ENCODE data around the gene FOXD2.

The FOXD2 gene

DNA sequence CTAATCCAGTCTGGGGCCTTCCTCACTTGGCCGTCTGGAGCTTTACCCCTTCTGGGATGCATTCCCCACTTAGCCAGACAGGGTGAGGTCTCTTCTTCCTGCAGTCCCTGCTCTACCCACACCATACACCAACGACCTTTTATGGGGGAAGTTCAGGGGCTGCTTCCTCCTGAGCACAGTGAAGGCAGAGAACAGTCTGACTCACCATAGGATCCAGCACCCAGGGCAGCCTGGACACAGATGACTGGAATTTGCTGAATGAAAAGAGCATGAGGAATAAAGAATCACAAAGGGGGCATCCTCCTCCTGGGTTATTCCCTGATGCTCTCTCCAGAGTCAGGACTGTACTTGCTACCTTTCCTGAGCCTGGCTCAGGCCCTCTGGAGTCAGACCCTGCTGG, 26.4 kb upstream of the FOXD2 start:
- no peak for TF ChIP-seq EZH2 (IDR thresholded peaks at IDR 0.05; ENCODE audit: borderline replicate concordance, low read length)
- TF ChIP-seq CTCF (IDR thresholded peaks at IDR 0.05; ENCODE audit: low read length) = no peak
- Histone ChIP-seq H3K27ac (ENCODE audit: low read depth, low read length, poor library complexity, severe bottlenecking) (no peak overlapping the region), H3K9me3 (ENCODE audit: low read length) (no peaks in the 10 kb centered on the region), H3K27me3 (ENCODE audit: insufficient read depth, low read length) (no peaks in the 10 kb centered on the region), H4K20me1 (ENCODE audit: insufficient read depth, low read length) (no peaks in the 10 kb centered on the region), H3K9me2 (ENCODE audit: low read depth, low read length) (no peaks in the 10 kb centered on the region), H3K4me1 (ENCODE audit: insufficient read depth, low read length, severe bottlenecking) (no peaks in the 10 kb centered on the region), H3K4me3 (ENCODE audit: low read depth, low read length, poor library complexity, severe bottlenecking) (no peak overlapping the region), H3K36me3 (ENCODE audit: insufficient read depth, low read length) (no peaks in the 10 kb centered on the region), H3K79me2 (ENCODE audit: insufficient read depth, low read length) (no peaks in the 10 kb centered on the region), H3K4me2 (ENCODE audit: low read length) (no peak overlapping the region), H3K9ac (ENCODE audit: low read length) (no peak overlapping the region), H2AFZ (ENCODE audit: low read length) (no peak overlapping the region), H3F3A (ENCODE audit: insufficient read depth, low read length) (no peaks in the 10 kb centered on the region)

DNA sequence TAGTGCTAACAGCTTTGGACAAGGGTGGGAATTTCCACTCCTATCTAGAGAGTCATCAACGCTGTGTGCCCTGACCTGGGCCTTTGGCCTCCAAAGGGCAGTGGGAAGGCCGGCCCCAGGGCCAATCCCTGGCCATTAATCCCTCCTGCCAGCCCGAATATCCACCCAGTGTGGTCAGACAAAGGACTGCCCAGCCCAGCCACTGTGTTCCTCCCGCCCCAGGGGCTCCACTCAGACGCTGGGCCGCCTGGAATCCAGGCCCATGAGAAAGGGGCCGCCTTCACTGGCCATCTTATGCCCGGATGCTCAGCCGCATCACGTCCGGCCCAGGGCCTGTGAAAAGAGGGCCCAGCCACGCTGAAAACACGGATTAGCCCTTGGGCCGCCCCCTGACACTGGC, 25.4 kb upstream of the FOXD2 start:
- H3K9me2 ChIP-seq (ENCODE audit: low read depth, low read length) = no peaks in the 10 kb centered on the region
- H3K4me2 ChIP-seq (ENCODE audit: low read length) = no peak overlapping the region
- no peaks in the 10 kb centered on the region for H3K27me3 ChIP-seq (ENCODE audit: insufficient read depth, low read length)
- H3K9me3 ChIP-seq (ENCODE audit: low read length) = no peaks in the 10 kb centered on the region
- no peaks in the 10 kb centered on the region for H3K36me3 ChIP-seq (ENCODE audit: insufficient read depth, low read length)
- H3K4me1 ChIP-seq (ENCODE audit: insufficient read depth, low read length, severe bottlenecking) = no peaks in the 10 kb centered on the region
- H4K20me1 ChIP-seq (ENCODE audit: insufficient read depth, low read length) = no peaks in the 10 kb centered on the region
- H3K79me2 ChIP-seq (ENCODE audit: insufficient read depth, low read length) = no peaks in the 10 kb centered on the region
- H3K9ac ChIP-seq (ENCODE audit: low read length) = no peak overlapping the region
- no peaks in the 10 kb centered on the region for H3F3A ChIP-seq (ENCODE audit: insufficient read depth, low read length)
- no peak overlapping the region for H2AFZ ChIP-seq (ENCODE audit: low read length)
- no peak overlapping the region for H3K27ac ChIP-seq (ENCODE audit: low read depth, low read length, poor library complexity, severe bottlenecking)
- TF ChIP-seq EZH2 (IDR thresholded peaks at IDR 0.05; ENCODE audit: borderline replicate concordance, low read length) = no peak
- no peak for TF ChIP-seq CTCF (IDR thresholded peaks at IDR 0.05; ENCODE audit: low read length)
- H3K4me3 ChIP-seq (ENCODE audit: low read depth, low read length, poor library complexity, severe bottlenecking) = no peak overlapping the region

GRCh38 chr1:47415728-47416318, 22.0 kb upstream of the FOXD2 start, which contains the start of gene FOXE3:
Gene FOXE3 (plus strand): TSS chr1:47416285. CDS start chr1:47416316, 31 bp downstream.
- Histone ChIP-seq H3K9ac (ENCODE audit: low read length) (no peak within 1 kb of the TSS), H3K4me3 (ENCODE audit: low read depth, low read length, poor library complexity, severe bottlenecking) (no peak within 1 kb of the TSS), H3K4me2 (ENCODE audit: low read length) (no peak within 1 kb of the TSS), H3K9me2 (ENCODE audit: low read depth, low read length) (no peaks in the 10 kb centered on the region), H3K36me3 (ENCODE audit: insufficient read depth, low read length) (no peaks in the 10 kb centered on the region), H3K9me3 (ENCODE audit: low read length) (no peaks in the 10 kb centered on the region), H2AFZ (ENCODE audit: low read length) (no peak within 1 kb of the TSS), H3K27ac (ENCODE audit: low read depth, low read length, poor library complexity, severe bottlenecking) (no peak within 1 kb of the TSS), H3K79me2 (ENCODE audit: insufficient read depth, low read length) (no peaks in the 10 kb centered on the region), H4K20me1 (ENCODE audit: insufficient read depth, low read length) (no peaks in the 10 kb centered on the region), H3F3A (ENCODE audit: insufficient read depth, low read length) (no peaks in the 10 kb centered on the region), H3K4me1 (ENCODE audit: insufficient read depth, low read length, severe bottlenecking) (no peaks in the 10 kb centered on the region), H3K27me3 (ENCODE audit: insufficient read depth, low read length) (no peaks in the 10 kb centered on the region)
- TF ChIP-seq EZH2 (IDR thresholded peaks at IDR 0.05; ENCODE audit: borderline replicate concordance, low read length) (no peak), CTCF (IDR thresholded peaks at IDR 0.05; ENCODE audit: low read length) (no peak)
